Mesendoderm (in vitro differentiated cells): ENCODE results near the gene CUX1.

Experiments used
- DNase-seq: peaks from one replicate; pipeline ENCODE4 v3.0.0; 2013
- H2AK5ac ChIP-seq: 2 replicates; pipeline ENCODE4 v1.6.1; 2013; ENCODE audit warnings: low read length, inconsistent platforms
- H2BK120ac ChIP-seq: 2 replicates; pipeline ENCODE4 v1.6.1; 2013; ENCODE audit warnings: low read depth, mild to moderate bottlenecking, low read length, moderate library complexity, mixed read lengths
- H2BK15ac ChIP-seq: replicated peaks from 2 replicates; pipeline ENCODE4 v1.6.1; 2013; ENCODE audit warnings: low read depth, mild to moderate bottlenecking, moderate library complexity
- H2BK5ac ChIP-seq: 2 replicates; pipeline ENCODE4 v1.6.1; 2013; ENCODE audit warnings: low read length, inconsistent platforms
- H3K18ac ChIP-seq: 2 replicates; pipeline ENCODE4 v1.6.1; 2013; ENCODE audit warnings: mild to moderate bottlenecking, low read length, mixed read lengths
- H3K23ac ChIP-seq: one replicate; pipeline ENCODE4 v1.6.1; 2013; ENCODE audit warnings: low read length
- H3K27ac ChIP-seq: 2 replicates; pipeline ENCODE4 v1.5.1; 2013; ENCODE audit warnings: low read depth, mild to moderate bottlenecking, inconsistent platforms, low read length, moderate library complexity
- H3K27me3 ChIP-seq: 2 replicates; pipeline ENCODE4 v1.6.1; 2013; ENCODE audit warnings: low read length, control low read depth, mild to moderate bottlenecking, inconsistent platforms; ENCODE audit not compliant: insufficient read depth, poor library complexity
- H3K36me3 ChIP-seq: 2 replicates; pipeline ENCODE4 v1.6.1; 2013; ENCODE audit warnings: low read length, inconsistent platforms; ENCODE audit not compliant: control insufficient read depth, insufficient read depth
- H3K4ac ChIP-seq: one replicate; pipeline ENCODE4 v1.6.1; 2013; ENCODE audit warnings: low read depth, mild to moderate bottlenecking, low read length, moderate library complexity
- H3K4me1 ChIP-seq: 2 replicates; pipeline ENCODE4 v1.6.1; 2013; ENCODE audit warnings: low read depth, low read length, inconsistent platforms; ENCODE audit not compliant: control insufficient read depth
- H3K4me2 ChIP-seq: 2 replicates; pipeline ENCODE4 v1.6.1; 2013; ENCODE audit warnings: low read length
- H3K4me3 ChIP-seq: 2 replicates; pipeline ENCODE4 v1.5.1; 2013; ENCODE audit warnings: mild to moderate bottlenecking, low read length
- H3K56ac ChIP-seq: one replicate; pipeline ENCODE4 v1.6.1; 2013; ENCODE audit warnings: low read length
- H3K79me1 ChIP-seq: 2 replicates; pipeline ENCODE4 v1.6.1; 2013; ENCODE audit warnings: low read length, inconsistent platforms
- H3K79me2 ChIP-seq: 2 replicates; pipeline ENCODE4 v1.6.1; 2013; ENCODE audit warnings: mild to moderate bottlenecking, low read length; ENCODE audit not compliant: control insufficient read depth, insufficient read depth
- H3K9ac ChIP-seq: 2 replicates; pipeline ENCODE4 v1.6.1; 2013; ENCODE audit warnings: low read length, inconsistent platforms
- H4K5ac ChIP-seq: one replicate; pipeline ENCODE4 v1.6.1; 2013; ENCODE audit warnings: low read length
- H4K8ac ChIP-seq: one replicate; pipeline ENCODE4 v1.6.1; 2013; ENCODE audit warnings: low read depth, mild to moderate bottlenecking, control low read depth, low read length, moderate library complexity
- WGBS: extraction: QIAGEN DNeasy Blood & Tissue Kit; methylation state at CpG from one replicate; pipeline ENCODE4 v1.1.7; 2013; ENCODE audit warnings: low lambda C conversion rate, missing lambda C conversion rate; ENCODE audit not compliant: insufficient coverage; ENCODE audit errors: extremely low coverage; 5-methylcytosine and 5-hydroxymethylcytosine counted together

CUX1 gene

GRCh38 chr7:102264367-102264891 lies 447.0 kb downstream of the CUX1 start:
- Histone ChIP-seq H2BK5ac (no peak overlapping the region), H4K5ac (no peak overlapping the region), H2BK15ac (no peak overlapping the region), H3K4me3 (no peak overlapping the region), H3K23ac (no peak overlapping the region), H3K79me2 (no peaks in the 10 kb centered on the region), H3K79me1 (no peaks in the 10 kb centered on the region), H2AK5ac (no peak overlapping the region), H3K4me2 (no peak overlapping the region), H3K9ac (no peak overlapping the region), H3K4me1 (peaks cover 2% of the 10 kb centered on the region), H3K27ac (no peak overlapping the region), H3K4ac (no peak overlapping the region), H4K8ac (no peak overlapping the region), H2BK120ac (no peak overlapping the region), H3K18ac (no peak overlapping the region), H3K56ac (no peak overlapping the region), H3K27me3 (no peaks in the 10 kb centered on the region), H3K36me3 (no peaks in the 10 kb centered on the region)
- no CpG with 5 or more reads among the region's 13 CpGs for WGBS
- DNase-seq, result peak; percentile 20

- H2BK5ac ChIP-seq, result no peak overlapping the region
- no peak overlapping the region for H3K27ac ChIP-seq
- H3K4me1 ChIP-seq, result peaks cover 2% of the 10 kb centered on the region
- no CpG with 5 or more reads among the region's 14 CpGs for WGBS
- H2AK5ac ChIP-seq, result no peak overlapping the region
- H3K23ac ChIP-seq, result no peak overlapping the region
- no peak overlapping the region for H3K18ac ChIP-seq
- no peak overlapping the region for H4K5ac ChIP-seq
- no peaks in the 10 kb centered on the region for H3K79me2 ChIP-seq
- H3K27me3 ChIP-seq, result no peaks in the 10 kb centered on the region
- H3K4ac ChIP-seq, result no peak overlapping the region
- no peaks in the 10 kb centered on the region for H3K36me3 ChIP-seq
- H3K4me2 ChIP-seq, result no peak overlapping the region
- no peak overlapping the region for H4K8ac ChIP-seq
- H3K56ac ChIP-seq, result no peak overlapping the region
- no peak for DNase-seq
- no peak overlapping the region for H3K4me3 ChIP-seq
- H2BK15ac ChIP-seq, result no peak overlapping the region
- no peak overlapping the region for H2BK120ac ChIP-seq
- H3K9ac ChIP-seq, result no peak overlapping the region
- H3K79me1 ChIP-seq, result no peaks in the 10 kb centered on the region
These were observed 449.1 kb downstream of the CUX1 start for GRCh38 chr7:102266541-102266940.

- H2AK5ac ChIP-seq, result no peak overlapping the region
- H3K4me3 ChIP-seq, result no peak overlapping the region
- no peak for DNase-seq
- H3K79me1 ChIP-seq, result no peaks in the 10 kb centered on the region
- no peak overlapping the region for H2BK15ac ChIP-seq
- H3K4ac ChIP-seq, result no peak overlapping the region
- no peaks in the 10 kb centered on the region for H3K27me3 ChIP-seq
- peaks cover 2% of the 10 kb centered on the region for H3K4me1 ChIP-seq
- H2BK120ac ChIP-seq, result no peak overlapping the region
- H4K5ac ChIP-seq, result no peak overlapping the region
- H3K4me2 ChIP-seq, result no peak overlapping the region
- no peak overlapping the region for H3K27ac ChIP-seq
- H3K9ac ChIP-seq, result no peak overlapping the region
- no peak overlapping the region for H3K18ac ChIP-seq
- H3K79me2 ChIP-seq, result no peaks in the 10 kb centered on the region
- no peak overlapping the region for H2BK5ac ChIP-seq
- no peaks in the 10 kb centered on the region for H3K36me3 ChIP-seq
- WGBS, result no CpG with 5 or more reads among the region's 10 CpGs
- no peak overlapping the region for H3K56ac ChIP-seq
- H3K23ac ChIP-seq, result no peak overlapping the region
- no peak overlapping the region for H4K8ac ChIP-seq
These were observed 451.2 kb downstream of the CUX1 start for GRCh38 chr7:102268635-102269034.

GRCh38 chr7:102270178-102270887 lies 452.9 kb downstream of the CUX1 start:
- Histone ChIP-seq H3K36me3 (no peaks in the 10 kb centered on the region), H3K4me2 (no peak overlapping the region), H4K5ac (no peak overlapping the region), H3K27me3 (no peaks in the 10 kb centered on the region), H2BK5ac (no peak overlapping the region), H3K9ac (no peak overlapping the region), H3K79me2 (no peaks in the 10 kb centered on the region), H3K4me1 (peaks cover 2% of the 10 kb centered on the region), H3K23ac (no peak overlapping the region), H2AK5ac (no peak overlapping the region), H3K4ac (no peak overlapping the region), H2BK120ac (no peak overlapping the region), H3K4me3 (no peak overlapping the region), H3K56ac (no peak overlapping the region), H3K27ac (no peak overlapping the region), H4K8ac (no peak overlapping the region), H3K79me1 (no peaks in the 10 kb centered on the region), H2BK15ac (no peak overlapping the region), H3K18ac (no peak overlapping the region)
- no CpG with 5 or more reads among the region's 13 CpGs for WGBS
- no peak for DNase-seq

- H2BK5ac ChIP-seq, result no peak overlapping the region
- H3K27ac ChIP-seq, result no peak overlapping the region
- no CpG with 5 or more reads among the region's 10 CpGs for WGBS
- H3K23ac ChIP-seq, result no peak overlapping the region
- H3K36me3 ChIP-seq, result no peaks in the 10 kb centered on the region
- H3K9ac ChIP-seq, result no peak overlapping the region
- no peak overlapping the region for H3K4me3 ChIP-seq
- H3K4me2 ChIP-seq, result no peak overlapping the region
- no peak overlapping the region for H3K18ac ChIP-seq
- no peak for DNase-seq
- H3K79me1 ChIP-seq, result no peaks in the 10 kb centered on the region
- no peak overlapping the region for H2BK120ac ChIP-seq
- no peak overlapping the region for H2AK5ac ChIP-seq
- peaks cover 2% of the 10 kb centered on the region for H3K4me1 ChIP-seq
- no peak overlapping the region for H4K8ac ChIP-seq
- no peak overlapping the region for H2BK15ac ChIP-seq
- no peak overlapping the region for H3K56ac ChIP-seq
- H3K27me3 ChIP-seq, result no peaks in the 10 kb centered on the region
- no peaks in the 10 kb centered on the region for H3K79me2 ChIP-seq
- H4K5ac ChIP-seq, result no peak overlapping the region
- H3K4ac ChIP-seq, result no peak overlapping the region
These were observed 453.9 kb downstream of the CUX1 start for GRCh38 chr7:102271158-102271798.
